Measurements from ENCODE around the gene APCDD1.

The APCDD1 gene

DNA sequence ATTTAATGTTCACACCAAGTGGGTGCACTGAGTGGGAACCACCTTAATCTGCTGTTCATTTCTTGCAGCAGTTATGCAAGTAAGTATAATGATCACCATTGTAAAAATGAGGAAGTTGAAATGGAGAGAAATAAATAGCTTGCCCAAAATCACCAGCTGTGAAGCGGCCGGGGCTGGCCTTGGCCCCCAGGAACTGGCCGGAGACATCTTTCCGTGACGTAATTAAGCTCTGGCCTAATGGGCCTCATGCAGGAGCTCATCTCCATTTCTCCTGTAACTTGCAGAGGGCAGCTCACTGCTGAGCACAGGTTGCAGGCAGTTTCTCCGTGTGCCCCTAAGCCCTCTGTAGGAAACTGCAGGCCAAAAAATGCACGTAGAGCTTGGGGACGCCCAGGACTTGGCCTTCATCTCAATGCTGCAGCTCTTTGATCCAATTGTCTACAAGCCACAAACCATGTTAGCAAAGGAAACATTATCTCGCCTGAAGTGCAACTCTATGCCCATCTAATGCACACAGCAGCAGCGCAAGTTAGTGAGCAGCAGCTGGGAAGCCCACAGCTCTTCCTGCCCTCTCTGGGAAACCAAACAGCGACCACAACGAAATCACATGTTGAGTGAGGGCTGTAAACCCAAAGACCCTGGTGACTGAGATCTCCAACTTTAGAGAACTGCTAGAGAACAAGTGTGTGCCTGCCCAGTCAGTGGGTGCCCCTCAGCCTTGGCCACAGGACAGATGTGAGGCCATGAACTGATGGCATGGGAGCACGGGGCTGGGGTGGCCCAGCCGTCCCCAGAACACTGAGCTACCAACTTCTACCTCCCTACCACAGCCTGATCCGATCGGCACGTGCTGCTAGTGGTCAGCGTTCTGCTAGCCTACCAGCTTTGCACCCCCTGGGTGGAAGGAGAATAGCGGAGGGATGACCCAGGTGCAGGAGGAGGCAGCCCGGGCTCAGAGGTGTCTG is 28.8 kb downstream of the APCDD1 start:
- no peak for TF ChIP-seq CTCF (IDR thresholded peaks at IDR 0.05; ENCODE audit: low read length, missing control alignments)
- H3K4me3 ChIP-seq (replicated peaks; ENCODE audit: low read depth, low read length), result no peak overlapping the region
- DNase-seq (ENCODE audit: low read depth), result no peak

DNA sequence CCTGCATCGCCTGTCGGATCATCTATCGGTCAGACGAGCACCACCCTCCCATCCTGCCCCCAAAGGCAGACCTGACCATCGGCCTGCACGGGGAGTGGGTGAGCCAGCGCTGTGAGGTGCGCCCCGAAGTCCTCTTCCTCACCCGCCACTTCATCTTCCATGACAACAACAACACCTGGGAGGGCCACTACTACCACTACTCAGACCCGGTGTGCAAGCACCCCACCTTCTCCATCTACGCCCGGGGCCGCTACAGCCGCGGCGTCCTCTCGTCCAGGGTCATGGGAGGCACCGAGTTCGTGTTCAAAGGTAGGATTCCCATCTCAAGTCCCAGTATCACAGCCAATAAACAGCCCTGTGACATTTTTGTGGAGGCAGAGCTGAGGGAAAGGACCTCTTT is 31.0 kb downstream of the APCDD1 start:
- TF ChIP-seq CTCF (IDR thresholded peaks at IDR 0.05; ENCODE audit: low read length, missing control alignments), result no peak
- H3K4me3 ChIP-seq (replicated peaks; ENCODE audit: low read depth, low read length), result no peak overlapping the region
- no peak for DNase-seq (ENCODE audit: low read depth)

DNA sequence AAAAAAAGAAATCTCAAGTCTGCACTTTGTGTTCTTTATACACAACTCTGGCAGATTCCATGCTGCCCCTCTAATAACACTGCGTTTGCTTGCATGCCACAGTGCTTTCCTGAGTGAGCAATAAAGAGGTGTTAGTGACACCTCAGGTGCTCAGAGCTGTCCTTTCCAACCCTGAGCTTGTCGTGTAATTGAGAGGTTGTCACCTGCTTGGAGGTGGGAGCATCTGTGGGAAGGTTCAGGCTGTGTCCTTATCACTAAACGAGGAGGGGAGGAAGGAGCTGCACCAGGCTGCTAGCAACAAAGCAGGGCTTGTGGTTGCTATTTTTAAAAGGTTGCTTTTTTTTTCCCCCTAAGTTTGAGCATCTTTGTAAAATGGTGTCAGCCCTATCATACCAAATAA is 31.9 kb downstream of the APCDD1 start:
- H3K4me3 ChIP-seq (replicated peaks; ENCODE audit: low read depth, low read length), result no peak overlapping the region

GRCh38 chr18:10487154-10487553 is 32.7 kb downstream of the APCDD1 start:
- no peak for DNase-seq (ENCODE audit: low read depth)

More for the DNA sequence above, 31.9 kb downstream of the APCDD1 start:
- DNase-seq (ENCODE audit: low read depth), result no peak
- TF ChIP-seq CTCF (IDR thresholded peaks at IDR 0.05; ENCODE audit: low read length, missing control alignments), result no peak

GRCh38 chr18:10488017-10488416 is 33.6 kb downstream of the APCDD1 start:
- no peak for TF ChIP-seq CTCF (IDR thresholded peaks at IDR 0.05; ENCODE audit: low read length, missing control alignments)
- no peak overlapping the region for H3K4me3 ChIP-seq (replicated peaks; ENCODE audit: low read depth, low read length)
- DNase-seq (ENCODE audit: low read depth), result no peak

More at GRCh38 chr18:10487154-10487553, 32.7 kb downstream of the APCDD1 start:
- TF ChIP-seq CTCF (IDR thresholded peaks at IDR 0.05; ENCODE audit: low read length, missing control alignments), result no peak
- H3K4me3 ChIP-seq (replicated peaks; ENCODE audit: low read depth, low read length), result no peak overlapping the region

GRCh38 chr18:10490401-10491165 is 36.1 kb downstream of the APCDD1 start:
- H3K4me3 ChIP-seq (replicated peaks; ENCODE audit: low read depth, low read length), result no peak overlapping the region
- TF ChIP-seq CTCF (IDR thresholded peaks at IDR 0.05; ENCODE audit: low read length, missing control alignments), result no peak
- no peak for DNase-seq (ENCODE audit: low read depth)

Data from fibroblast of pulmonary artery (primary cell).